ENCODE measurements around the gene FAAP20. TPM values are rescaled to one million over a fixed set of nuclear protein-coding genes. Genes with fewer than 3 reads are reported as not detected.

FAAP20 gene
- total and polyA plus RNA-seq, 2 of the 8 experiments (the other 6 are each of a cell fraction or from before 2014, with no cell fraction given) = 58.4 to 99.8 TPM

DNA sequence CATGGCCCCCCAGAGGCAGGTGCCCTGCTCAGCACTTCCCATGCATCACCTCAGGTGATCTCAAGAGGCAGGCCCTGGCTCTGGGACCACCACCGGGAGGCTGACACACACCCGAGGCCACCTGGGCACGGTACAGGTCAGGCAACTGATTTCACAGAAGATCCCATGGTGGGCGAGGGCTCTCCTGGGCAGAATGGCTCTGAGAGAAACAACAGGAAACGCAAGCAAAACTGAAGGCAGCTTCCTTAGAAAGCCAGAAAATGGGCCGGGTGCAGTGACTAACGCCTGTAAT is 22.1 kb upstream of the FAAP20 start:
- H3K36me3 ChIP-seq (ENCODE audit: control insufficient read depth in 2 of 4, insufficient read depth in 4 of 4, low read length in 3 of 4) = no peaks in the 10 kb centered on the region
- no peaks in the 10 kb centered on the region for H3K9me3 ChIP-seq (ENCODE audit: insufficient read depth in 2 of 2, low read depth in 1 of 2, low read length in 1 of 2)
- H3K79me1 ChIP-seq (ENCODE audit: low read depth, low read length) = no peaks in the 10 kb centered on the region
- H3K79me2 ChIP-seq (ENCODE audit: control insufficient read depth in 1 of 2, insufficient read depth in 2 of 2, low read length in 2 of 2) = no peaks in the 10 kb centered on the region
- no peaks in the 10 kb centered on the region for H4K20me1 ChIP-seq (replicated peaks in 1 of 2; ENCODE audit: control insufficient read depth in 1 of 2, insufficient read depth in 2 of 2, low read length in 2 of 2)
- ChIA-PET POLR2A (ENCODE audit: partially characterized antibody) (interaction anchor here (0.6 to 1.8 kb wide), 4 partner anchors 9 to 17 kb away, joined by 3 to 7 read pairs (median 5); no protein-coding TSS in a partner anchor), CTCF (ENCODE audit: partially characterized antibody) (interaction anchor here (1.0 to 2.6 kb wide), 3 partner anchors 9 to 165 kb away, joined by 3 to 12 read pairs (median 8); no protein-coding TSS in a partner anchor)
- whole genome bisulfite sequencing, 2 experiments (ENCODE audit: extremely low coverage in 1 of 2, insufficient coverage in 1 of 2, insufficient read length in 1 of 2, insufficient replicate concordance in 2 of 2, low coverage in 1 of 2, low lambda C conversion rate in 2 of 2, missing lambda C conversion rate in 1 of 2) = 85% methylated on average over 7 of the region's 7 CpGs; no CpG with 5 or more reads in 1 of the 2 experiments
- no peak overlapping the region for H3K14ac ChIP-seq (ENCODE audit: insufficient read length)
- H2BK20ac ChIP-seq (ENCODE audit: low read length) = no peak overlapping the region
- H3K9ac ChIP-seq (replicated peaks in 1 of 4; ENCODE audit: extremely low read depth in 1 of 4, low read depth in 3 of 4, low read length in 3 of 4) = no peak overlapping the region
- H3K18ac ChIP-seq (ENCODE audit: extremely low read depth, low read length) = no peak overlapping the region
- no peak overlapping the region for H3K23ac ChIP-seq (ENCODE audit: insufficient read length)
- H3K4ac ChIP-seq (replicated peaks; ENCODE audit: insufficient read length, low read depth, low read length) = no peak overlapping the region
- no peak overlapping the region for H3K4me2 ChIP-seq (ENCODE audit: insufficient read depth in 1 of 2, low read depth in 2 of 2, low read length in 2 of 2)
- FAIRE-seq (no peak), DNase-seq (ENCODE audit: low read depth in 1 of 2, low spot score in 2 of 2) (no peak)
- H3K23me2 ChIP-seq (ENCODE audit: low read depth, low read length) = peaks cover 3% of the 10 kb centered on the region; the same call in 1 of the 2 replicates
- H2BK5ac ChIP-seq (ENCODE audit: low read depth, low read length) = no peak overlapping the region
- no peak overlapping the region for H4K91ac ChIP-seq (replicated peaks; ENCODE audit: insufficient read length, low read length)
- peaks cover 0 to 16% (median 11%) of the 10 kb centered on the region in 4 experiments; a peak in 6 of 7 replicates for H3K4me1 ChIP-seq (replicated peaks in 1 of 4; ENCODE audit: control insufficient read depth in 3 of 4, insufficient read depth in 4 of 4, low read length in 3 of 4)
- no peak overlapping the region for H2AK5ac ChIP-seq (ENCODE audit: low read depth, low read length)
- H3K27ac ChIP-seq (ENCODE audit: low read depth, low read length) = no peak overlapping the region
- 0 out of 2 replicates have a peak overlapping the region, but pooled peaks have one; percentile 60 for H2BK12ac ChIP-seq (ENCODE audit: low read depth, low read length)
- H4K8ac ChIP-seq (ENCODE audit: extremely low read depth, insufficient read depth, low read length) = peak overlapping the region; percentile 43; the same call in 1 of the 2 replicates
- no peak overlapping the region for H2AFZ ChIP-seq (ENCODE audit: low read length)
- H3K27me3 ChIP-seq (replicated peaks in 1 of 4; ENCODE audit: control insufficient read depth in 3 of 4, extremely low read depth in 1 of 4, insufficient read depth in 3 of 4, low read length in 3 of 4) = no peaks in the 10 kb centered on the region
- no peak overlapping the region for H3K4me3 ChIP-seq (ENCODE audit: extremely low read depth in 1 of 4, insufficient read depth in 2 of 4, low read depth in 3 of 4, low read length in 4 of 4)
- H4K5ac ChIP-seq (ENCODE audit: insufficient read length, low read depth, low read length) = no peak overlapping the region
- H2BK15ac ChIP-seq (ENCODE audit: low read length) = 0 out of 2 replicates have a peak overlapping the region, but pooled peaks have one; percentile 81
- no peak overlapping the region for H3K56ac ChIP-seq (replicated peaks; ENCODE audit: insufficient read length, low read depth, low read length)
- no peak overlapping the region for H2BK120ac ChIP-seq (replicated peaks; ENCODE audit: low read depth, low read length)

Measured in H1 (cell line).